ENCODE measurements around the gene ERN2.
"Not testable (repeated sequence)": the region's sequence is repeated elsewhere in the genome, so short reads cannot be mapped to it uniquely, and the experiment has no call there.

- not testable (repeated sequence) for TF ChIP-seq REST (IDR thresholded peaks at IDR 0.05; ENCODE audit: insufficient replicate concordance, low read depth); POLR2AphosphoS5 (IDR thresholded peaks at IDR 0.05; ENCODE audit: low read depth); CTCF (IDR thresholded peaks at IDR 0.05; ENCODE audit: insufficient read depth, low read length); GABPA (IDR thresholded peaks at IDR 0.05; ENCODE audit: low read depth); SPI1 (IDR thresholded peaks at IDR 0.05; ENCODE audit: borderline replicate concordance, low read depth)
These were observed 24.5 kb upstream of the ERN2 start for GRCh38 chr16:23737423-23738028.

All from HL-60 (cell line).